Measurements from ENCODE around the gene DCTN4. TPM values are rescaled to one million over a fixed set of nuclear protein-coding genes. Genes with fewer than 3 reads are reported as not detected.

DCTN4 gene
- total RNA-seq, 1 donor from 2014 or later, result 88.9 TPM

DNA sequence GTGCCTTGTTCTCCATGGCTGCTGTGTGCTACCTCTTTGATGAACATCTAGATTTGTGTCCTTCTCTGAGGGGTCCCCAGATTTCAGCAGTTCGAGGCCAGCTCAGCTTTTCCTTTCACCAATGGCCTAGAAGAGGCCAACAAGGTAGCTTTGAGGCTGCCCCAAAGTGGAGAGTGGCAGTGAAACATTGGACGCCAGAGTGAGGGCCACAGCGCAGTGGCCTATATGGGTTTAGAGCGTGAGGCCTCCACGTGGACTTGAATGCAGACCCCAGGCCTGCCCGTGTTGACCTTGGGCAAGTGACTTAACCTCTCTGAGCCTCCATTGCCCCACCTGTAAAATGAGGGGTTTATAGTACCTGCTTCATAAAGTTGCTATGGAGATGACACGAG is 85.9 kb downstream of the DCTN4 start:
- DNase-seq (ENCODE audit: low spot score in 2 of 2) (peak in 1 of 2 donors; percentile 8), FAIRE-seq (no peak)

- FAIRE-seq (no peak), DNase-seq (ENCODE audit: low spot score in 2 of 2) (peak; percentile 38 to 60)
These were observed 86.5 kb downstream of the DCTN4 start for GRCh38 chr5:150672237-150672883.

GRCh38 chr5:150671509-150672236 is 87.1 kb downstream of the DCTN4 start:
- FAIRE-seq, result no peak
- peak in 1 of 2 donors; percentile 16 for DNase-seq (ENCODE audit: low spot score in 2 of 2)

DNA sequence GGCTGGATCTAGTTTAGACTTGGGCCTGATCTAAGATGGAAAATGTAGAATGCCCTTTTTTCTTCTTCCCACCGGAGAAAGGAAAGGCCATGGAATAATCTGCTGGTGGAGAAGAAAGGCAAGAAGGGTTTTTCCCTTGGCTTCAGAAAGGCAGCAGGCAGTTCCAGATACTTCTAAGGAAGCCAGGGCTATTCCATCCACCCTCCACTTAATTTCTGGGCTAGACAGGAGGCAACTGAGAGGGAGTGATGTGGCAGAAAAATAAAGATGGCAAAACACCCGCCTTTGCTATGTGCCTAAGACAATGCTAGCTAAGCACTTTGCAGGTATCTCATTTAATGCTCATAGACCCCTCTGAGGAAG is 87.9 kb downstream of the DCTN4 start:
- DNase-seq (ENCODE audit: low spot score in 2 of 2), result peak in 1 of 2 donors; percentile 10
- no peak for FAIRE-seq

GRCh38 chr5:150670275-150670947 is 88.4 kb downstream of the DCTN4 start:
- FAIRE-seq (no peak), DNase-seq (ENCODE audit: low spot score in 2 of 2) (peak in 1 of 2 donors; percentile 9)

GRCh38 chr5:150665044-150665443 is 93.8 kb downstream of the DCTN4 start:
- no peak for FAIRE-seq

DNA sequence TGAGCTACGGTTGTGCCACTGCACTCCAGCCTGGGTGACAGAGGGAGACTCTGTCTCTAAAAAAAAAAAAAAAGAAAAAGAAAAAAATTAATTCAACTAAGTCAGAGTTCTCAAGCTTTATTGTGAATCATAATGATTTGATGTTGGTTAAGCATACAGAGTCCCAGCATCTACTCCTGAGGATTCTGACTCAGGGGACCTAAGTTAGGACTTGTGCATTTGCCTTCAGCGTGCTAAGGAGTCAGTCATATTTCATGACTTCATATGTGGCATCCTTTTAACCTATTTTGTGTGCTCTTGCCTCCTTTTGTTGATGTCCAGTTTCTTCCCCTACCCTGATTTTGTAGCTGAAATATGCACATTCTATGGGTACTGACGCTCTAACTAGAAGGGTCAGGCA is 94.9 kb downstream of the DCTN4 start:
- DNase-seq (ENCODE audit: low spot score in 2 of 2) (no peak), FAIRE-seq (no peak)

More at GRCh38 chr5:150665044-150665443, 93.8 kb downstream of the DCTN4 start:
- no peak for DNase-seq (ENCODE audit: low spot score in 2 of 2)

DNA sequence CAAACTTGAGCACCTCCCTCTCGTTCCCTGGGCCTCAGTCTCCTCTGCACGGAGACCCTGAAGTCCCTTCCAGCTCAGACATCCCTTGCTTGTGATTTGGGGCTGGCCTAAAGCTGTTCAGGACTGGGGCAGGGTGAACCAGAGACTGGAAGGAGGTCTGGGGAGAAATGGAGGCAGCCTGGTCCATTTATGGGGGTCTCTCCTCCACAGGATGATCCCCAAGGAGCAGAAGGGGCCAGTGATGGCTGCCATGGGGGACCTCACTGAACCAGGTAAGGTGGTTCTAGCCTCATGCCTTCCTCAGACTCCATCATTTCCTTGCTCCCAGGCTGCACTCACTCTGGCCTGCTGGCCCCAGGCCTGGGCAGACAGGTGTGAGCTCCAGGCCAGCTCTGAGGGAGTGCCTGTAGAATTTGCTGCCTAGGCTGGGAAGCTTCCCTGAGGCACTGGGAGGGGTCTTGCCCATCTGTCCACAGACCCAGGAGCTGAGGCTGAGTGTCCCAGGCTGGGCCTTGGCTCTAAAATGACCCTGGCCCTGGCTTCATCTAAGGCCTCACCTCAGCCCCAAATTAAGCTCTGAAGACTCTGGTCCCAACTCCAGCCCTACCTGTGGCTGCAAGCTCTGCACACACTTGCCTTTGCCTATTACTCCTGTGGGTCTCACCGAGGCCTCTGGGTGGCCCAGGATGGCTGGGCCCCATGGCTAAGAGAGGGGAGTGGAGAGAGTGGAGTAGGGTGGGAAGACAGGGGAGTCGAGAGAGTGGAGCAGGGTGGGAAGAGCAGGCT is 95.9 kb downstream of the DCTN4 start:
- DNase-seq (ENCODE audit: low spot score in 2 of 2), result no peak
- FAIRE-seq, result no peak

- no peak for DNase-seq (ENCODE audit: low spot score in 2 of 2)
- FAIRE-seq, result no peak
These were observed 96.8 kb downstream of the DCTN4 start for GRCh38 chr5:150661821-150662596.

- no peak for FAIRE-seq
- DNase-seq (ENCODE audit: low spot score in 2 of 2), result no peak
These were observed 97.7 kb downstream of the DCTN4 start, which contains the start of gene MYOZ3 for GRCh38 chr5:150661086-150661485. Gene MYOZ3, plus strand, starts transcription at chr5:150661251. Its CDS starts 1,691 bp downstream, at chr5:150662942.

DNA sequence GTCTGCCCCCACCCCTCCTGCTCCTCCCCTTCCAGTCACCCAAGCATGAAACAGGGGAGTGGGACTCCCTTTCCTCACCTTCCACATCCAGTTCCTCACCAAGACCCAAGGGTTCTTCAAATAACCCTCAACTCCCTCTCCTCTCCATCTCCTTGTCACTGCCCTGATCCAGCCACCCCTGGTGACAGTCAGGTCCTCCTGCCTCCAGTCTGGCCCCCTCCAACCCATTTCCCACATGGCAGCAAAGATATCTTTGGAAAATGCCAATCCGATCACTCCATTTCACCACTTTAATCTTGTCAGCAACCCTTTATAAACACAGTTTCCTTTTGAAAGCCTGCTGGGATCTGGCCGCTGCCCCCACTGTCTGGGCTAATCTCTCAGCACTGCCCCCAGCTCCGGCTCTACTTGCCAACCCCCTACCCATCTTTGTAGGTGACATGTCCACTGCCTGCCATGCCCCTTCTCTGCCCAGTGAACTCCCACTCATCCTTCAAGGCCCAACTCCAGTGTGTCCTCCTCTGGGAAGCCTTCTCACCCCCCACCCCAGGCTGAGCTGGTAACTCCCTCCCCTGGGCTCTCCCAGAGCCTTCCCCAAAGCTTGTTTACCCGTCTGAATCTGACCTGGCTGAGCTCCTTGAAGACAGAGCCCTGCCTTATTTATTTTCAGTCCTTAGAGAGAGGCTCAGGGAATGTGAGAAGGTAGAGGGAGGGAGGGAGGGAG is 98.5 kb downstream of the DCTN4 start:
- FAIRE-seq (no peak), DNase-seq (ENCODE audit: low spot score in 2 of 2) (no peak)

DNA sequence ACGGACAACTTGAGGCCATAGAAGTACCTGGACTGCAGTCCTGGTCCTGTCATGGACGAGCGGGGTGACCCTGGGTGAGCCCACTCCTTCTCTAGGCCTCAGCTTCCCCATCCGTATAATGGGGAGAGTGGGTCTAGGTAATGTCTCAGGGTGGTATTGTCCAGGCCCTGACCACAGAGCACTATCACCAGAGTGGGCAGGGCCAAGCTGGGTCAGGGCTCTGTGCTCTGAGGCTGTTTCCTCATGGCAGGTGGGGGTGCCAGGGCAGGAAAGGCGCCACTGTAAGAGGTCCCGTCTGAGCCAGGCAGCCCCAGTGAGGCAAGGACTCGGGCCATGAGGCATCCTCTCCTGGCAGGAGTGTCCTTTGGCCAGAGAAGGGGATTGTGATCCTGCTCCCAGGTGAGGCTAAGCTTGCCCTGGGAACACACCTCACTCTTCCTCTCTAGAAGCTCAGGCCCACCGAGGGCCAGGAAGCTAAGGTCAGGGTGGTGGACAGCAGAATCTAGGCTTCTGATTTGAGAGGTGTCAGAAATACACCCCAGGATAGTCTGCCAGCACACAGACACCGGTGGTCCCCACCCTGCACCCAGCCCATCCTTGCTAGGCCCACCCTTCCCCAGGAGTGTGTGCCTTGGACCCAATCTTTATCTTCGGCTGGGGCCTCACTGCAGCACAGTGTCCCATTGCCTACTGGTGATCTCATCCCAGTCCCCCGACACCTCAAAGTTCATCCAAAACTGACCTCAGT is 99.3 kb downstream of the DCTN4 start:
- DNase-seq (ENCODE audit: low spot score in 2 of 2) (no peak), FAIRE-seq (no peak)

GRCh38 chr5:150658699-150659265 is 100.0 kb downstream of the DCTN4 start:
- no peak for FAIRE-seq
- DNase-seq (ENCODE audit: low spot score in 2 of 2), result no peak

Other genes starting within 250 kb of the DCTN4 start
- gene SYNPO, start 118.4 kb downstream of the DCTN4 start, total RNA-seq, result 3.7 TPM
- 3.7 TPM for gene MYOZ3, start 97.8 kb downstream of the DCTN4 start, total RNA-seq
- 25.3 TPM for gene RBM22, start 58.0 kb downstream of the DCTN4 start, total RNA-seq
- gene SMIM3, start 19.7 kb upstream of the DCTN4 start, total RNA-seq, result 2.4 TPM
- not detected for gene IRGM, start 87.5 kb upstream of the DCTN4 start, total RNA-seq
- 90.9 TPM for gene ZNF300, start 146.0 kb upstream of the DCTN4 start, total RNA-seq

Measured in frontal cortex (tissue), 4 donors.